K562 (cell line): ENCODE measurements around the gene R3HDM1. TPM values are rescaled to one million over a fixed set of nuclear protein-coding genes. Genes with fewer than 3 reads are reported as not detected.
A peak's percentile ranks its signal among the peaks of the same experiment; 100 is the strongest.

Experiments used
- ARID1B ChIP-seq: fragments of 450-650 bp; IDR thresholded peaks from 2 replicates; pipeline ENCODE4 v1.6.1; 2016; ENCODE audit warnings: antibody characterized with exemption, mild to moderate bottlenecking, inconsistent platforms
- ARID3A ChIP-seq: IDR thresholded peaks from 2 replicates; pipeline ENCODE4 v1.6.1; 2012; ENCODE audit warnings: low read depth, low read length, improper control_type of control experiment, borderline replicate concordance
- CBFA2T3 ChIP-seq: fragments of 450-650 bp; IDR thresholded peaks from 2 replicates; pipeline ENCODE4 v1.6.1; 2017
- E2F4 ChIP-seq: sonication (generic); formaldehyde crosslinking; IDR thresholded peaks from 2 replicates; pipeline ENCODE4 v1.8.0; 2022; ENCODE audit warnings: mild to moderate bottlenecking, low read depth, missing genetic modification reagents
- ELK1 ChIP-seq: sonication (generic); formaldehyde crosslinking; IDR thresholded peaks from 2 replicates; pipeline ENCODE4 v1.8.1; 2022; ENCODE audit warnings: missing genetic modification reagents
- ETV1 ChIP-seq: fragments of 450-650 bp; conservative IDR thresholded peaks from 2 replicates; pipeline ENCODE4 v1.6.1; 2016; ENCODE audit warnings: missing genetic modification characterization, control low read depth, low read depth, missing compliant biosample characterization
- FOSL1 ChIP-seq: fragments of 200-800 bp; sonication (Bioruptor generic); conservative IDR thresholded peaks from 2 replicates; pipeline ENCODE4 v1.6.1; 2016; ENCODE audit warnings: missing genetic modification characterization, missing compliant biosample characterization
- GABPB1 ChIP-seq: sonication (generic); formaldehyde crosslinking; IDR thresholded peaks from 2 replicates; pipeline ENCODE4 v1.8.0; 2022; ENCODE audit warnings: mild to moderate bottlenecking, missing genetic modification reagents
- HMGN3 ChIP-seq: IDR thresholded peaks from 2 replicates; pipeline ENCODE4 v1.6.1; 2011; ENCODE audit warnings: borderline replicate concordance, low read depth, mild to moderate bottlenecking, mixed read lengths, low read length; ENCODE audit not compliant: insufficient read length; ENCODE audit errors: extremely low read depth
- JUND ChIP-seq, 2 experiments: IDR thresholded peaks; 2 replicates in 1 of 2; 3 replicates in 1 of 2; pipeline ENCODE4 v1.6.1; 2011; ENCODE audit warnings: borderline replicate concordance in 2 of 2, low read depth in 2 of 2, low read length in 2 of 2, improper control_type of control experiment in 1 of 2, missing biosample characterization in 1 of 2, missing genetic modification characterization in 1 of 2, missing genetic modification reagents in 1 of 2
- MAFF ChIP-seq: IDR thresholded peaks from 2 replicates; pipeline ENCODE4 v1.6.1; 2012; ENCODE audit warnings: low read length, improper control_type of control experiment
- NCOA1 ChIP-seq: fragments of 450-650 bp; IDR thresholded peaks from 2 replicates; pipeline ENCODE4 v1.6.1; 2016; ENCODE audit warnings: low read depth
- NFIC ChIP-seq: fragments of 450-650 bp; IDR thresholded peaks from 2 replicates; pipeline ENCODE4 v1.6.1; 2017; ENCODE audit warnings: mild to moderate bottlenecking, inconsistent platforms
- PHF21A ChIP-seq: fragments of 450-650 bp; IDR thresholded peaks from 2 replicates; pipeline ENCODE4 v1.6.1; 2017; ENCODE audit warnings: low read depth, borderline replicate concordance
- PKNOX1 ChIP-seq: fragments of 450-650 bp; IDR thresholded peaks from 2 replicates; pipeline ENCODE4 v1.6.1; 2016
- RFX7 ChIP-seq: fragments of 250-450 bp; sonication (Bioruptor Pico); IDR thresholded peaks from 2 replicates; pipeline ENCODE4 v1.5.1; 2021; ENCODE audit warnings: mild to moderate bottlenecking
- SMAD4 ChIP-seq: fragments of 250-450 bp; sonication (Bioruptor Pico); conservative IDR thresholded peaks from 2 replicates; pipeline ENCODE4 v1.8.0; 2021; ENCODE audit warnings: inconsistent platforms, mild to moderate bottlenecking, moderate library complexity
- SMARCA4 ChIP-seq: fragments of 450-650 bp; IDR thresholded peaks from 2 replicates; pipeline ENCODE4 v1.6.1; 2016
- SMARCE1 ChIP-seq: fragments of 450-650 bp; IDR thresholded peaks from 2 replicates; pipeline ENCODE4 v1.7.1; 2016; ENCODE audit warnings: mild to moderate bottlenecking
- TBP ChIP-seq: optimal IDR thresholded peaks from 2 replicates; pipeline ENCODE3; 2011; ENCODE audit warnings: low read depth, low read length, improper control_type of control experiment
- TCF3 ChIP-seq: sonication (generic); formaldehyde crosslinking; IDR thresholded peaks from 2 replicates; pipeline ENCODE4 v1.4.0; 2020; ENCODE audit warnings: mild to moderate bottlenecking, missing genetic modification reagents
- ZNF277 ChIP-seq: fragments of 250-450 bp; sonication (Bioruptor Pico); IDR thresholded peaks from 2 replicates; pipeline ENCODE4 v1.8.0; 2022; ENCODE audit warnings: inconsistent platforms, mild to moderate bottlenecking, moderate library complexity, borderline replicate concordance
- polyA plus RNA-seq, 8 experiments: library from polyadenylated mRNA; depleted of rRNA in 4 of 8; stranded (reverse) in 5 of 8; unstranded in 3 of 8; fragments of >200 nt; fragmentation: Nextera tagmentation in 2 of 8; fragmentation: Illumina TruSeq in 1 of 8; extraction: Ambion mirVana in 2 of 8; extraction: Trizol in 1 of 8; gene quantifications; 2 replicates each; pipeline versions ENCODE4 v1.2.1 to v1.2.3, GENCODE V29; 2011 to 2014; ENCODE audit warnings: inconsistent platforms in 1 of 8, missing spikeins in 1 of 8
- total RNA-seq, 7 experiments: library from RNA; depleted of rRNA in 6 of 7; stranded (reverse); fragments of >200 nt in 6 of 7; fragmentation: Illumina TruSeq in 2 of 7; extraction: Trizol in 2 of 7; gene quantifications; 2 replicates each; pipeline versions ENCODE4 v1.2.1 to v1.2.3, GENCODE V29; 2011 to 2021; ENCODE audit warnings: low replicate concordance in 1 of 7

R3HDM1 gene
- total and polyA plus RNA-seq, 9 of the 15 experiments (the other 6 are each of a cell fraction or from before 2014, with no cell fraction given) = 12.4 to 89.4 (median 31.0) TPM

GRCh38 chr2:135563793-135564192 lies 32.5 kb downstream of the R3HDM1 start (continued):
- peak; percentile 82 for TF ChIP-seq PKNOX1
- no peak for TF ChIP-seq NFIC
- TF ChIP-seq ETV1 (tag) = 0 out of 2 replicates have a peak, but pooled peaks have one; percentile 39
- TF ChIP-seq PHF21A = no peak
- TF ChIP-seq RFX7 = no peak
- TF ChIP-seq TCF3 (CRISPR knock-in tag) = no peak
- no peak for TF ChIP-seq SMAD4
- TF ChIP-seq ELK1 (CRISPR knock-in tag) = no peak
- no peak for TF ChIP-seq GABPB1
- no peak for TF ChIP-seq HMGN3
- TF ChIP-seq E2F4 (CRISPR knock-in tag) = no peak
- TF ChIP-seq FOSL1 (tag) = peak; percentile 27; the same call in 1 of the 2 replicates
- 0 out of 2 replicates have a peak, but pooled peaks have one; percentile 21 for TF ChIP-seq ARID1B
- TF ChIP-seq SMARCA4 = peak; percentile 63
- TF ChIP-seq SMARCE1 = no peak
- TF ChIP-seq ARID3A = no peak
- no peak for TF ChIP-seq MAFF
- no peak for TF ChIP-seq CBFA2T3
- TF ChIP-seq ZNF277 (CRISPR knock-in tag) = no peak
- TF ChIP-seq TBP = no peak
- TF ChIP-seq NCOA1 = no peak
- TF ChIP-seq JUND (IDR thresholded peaks at IDR 0.05; ENCODE audit: borderline replicate concordance, low read depth, low read length) = peak; percentile 59; the same call in 1 of the 2 replicates
- peak; percentile 45; the same call in 1 of the 3 replicates for TF ChIP-seq JUND (tag; IDR thresholded peaks at IDR 0.05; ENCODE audit: borderline replicate concordance, low read depth, low read length)
